ENCODE measurements around the gene DGKE. TPM values are rescaled to one million over a fixed set of nuclear protein-coding genes. Genes with fewer than 3 reads are reported as not detected.

Gene DGKE
- total RNA-seq, 1 experiment from 2014 or later = 8.5 TPM

DNA sequence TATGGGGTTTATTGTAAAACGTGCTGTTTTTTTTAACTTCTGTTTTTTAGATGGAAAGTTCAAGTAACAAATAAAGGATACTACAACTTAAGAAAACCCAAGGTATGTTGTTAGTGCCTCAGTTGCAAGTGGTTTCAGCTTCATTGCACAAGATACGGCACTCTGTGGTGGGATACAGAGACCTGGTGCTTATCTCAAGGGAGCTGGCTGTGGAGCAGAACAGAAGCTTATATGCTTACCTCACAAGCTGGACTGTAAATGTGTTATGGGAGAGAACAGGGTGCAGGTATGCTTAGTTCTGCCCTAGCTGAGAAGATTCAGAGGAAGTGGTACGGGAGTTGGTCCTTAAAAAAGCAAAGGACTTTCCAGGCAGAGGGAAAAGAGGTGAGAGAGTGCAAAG lies 15.2 kb downstream of the DGKE start (continued):
- TF ChIP-seq ZNF416 (CRISPR knock-in tag; IDR thresholded peaks at IDR 0.05) = no peak
- no peak for TF ChIP-seq FOXK1 (CRISPR knock-in tag; IDR thresholded peaks at IDR 0.05)

- H3K9me3 Mint-ChIP-seq = no peaks in the 10 kb centered on the region
- ChIA-PET POLR2A (no interaction called here), CTCF (interaction anchor here (0.7 kb wide), 1 partner anchor 87 kb away, joined by 4 read pairs; no protein-coding TSS in a partner anchor)
- TF ChIP-seq ZNF396 (CRISPR knock-in tag; IDR thresholded peaks at IDR 0.05; ENCODE audit: borderline replicate concordance) (no peak), PREB (CRISPR knock-in tag; IDR thresholded peaks at IDR 0.05; ENCODE audit: borderline replicate concordance) (no peak), ELF4 (CRISPR knock-in tag; IDR thresholded peaks at IDR 0.05; ENCODE audit: low read depth) (no peak), TCF7 (CRISPR knock-in tag; IDR thresholded peaks at IDR 0.05; ENCODE audit: low read depth) (no peak), MXD4 (CRISPR knock-in tag; IDR thresholded peaks at IDR 0.05; ENCODE audit: borderline replicate concordance) (no peak), NFYB (CRISPR knock-in tag; conservative IDR thresholded peaks at IDR 0.05; ENCODE audit: low read depth) (no peak), NR3C1 (CRISPR knock-in tag; conservative IDR thresholded peaks at IDR 0.05; ENCODE audit: low read depth) (no peak), USF1 (CRISPR knock-in tag; IDR thresholded peaks at IDR 0.05) (no peak), NFATC4 (CRISPR knock-in tag; IDR thresholded peaks at IDR 0.05) (no peak), JUN (CRISPR knock-in tag; IDR thresholded peaks at IDR 0.05) (no peak), FOXP1 (CRISPR knock-in tag; IDR thresholded peaks at IDR 0.05; ENCODE audit: borderline replicate concordance) (no peak)
- TF ChIP-seq, protein P1, sequence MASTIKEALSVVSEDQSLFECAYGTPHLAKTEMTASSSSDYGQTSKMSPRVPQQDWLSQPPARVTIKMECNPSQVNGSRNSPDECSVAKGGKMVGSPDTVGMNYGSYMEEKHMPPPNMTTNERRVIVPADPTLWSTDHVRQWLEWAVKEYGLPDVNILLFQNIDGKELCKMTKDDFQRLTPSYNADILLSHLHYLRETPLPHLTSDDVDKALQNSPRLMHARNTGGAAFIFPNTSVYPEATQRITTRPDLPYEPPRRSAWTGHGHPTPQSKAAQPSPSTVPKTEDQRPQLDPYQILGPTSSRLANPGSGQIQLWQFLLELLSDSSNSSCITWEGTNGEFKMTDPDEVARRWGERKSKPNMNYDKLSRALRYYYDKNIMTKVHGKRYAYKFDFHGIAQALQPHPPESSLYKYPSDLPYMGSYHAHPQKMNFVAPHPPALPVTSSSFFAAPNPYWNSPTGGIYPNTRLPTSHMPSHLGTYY (CRISPR knock-in tag; IDR thresholded peaks at IDR 0.05) = no peak
- no peak for ATAC-seq
- no peaks in the 10 kb centered on the region for H3K4me1 Mint-ChIP-seq
- no peaks in the 10 kb centered on the region for H3K27me3 Mint-ChIP-seq (ENCODE audit: low read depth)
- peaks cover 15% of the 10 kb centered on the region for H3K36me3 Mint-ChIP-seq
- no peak overlapping the region for H3K4me3 Mint-ChIP-seq
- no peak for DNase-seq (ENCODE audit: low spot score)
- H3K27ac Mint-ChIP-seq = no peak overlapping the region
These were observed 16.6 kb downstream of the DGKE start for GRCh38 chr17:56850591-56850990.

DNA sequence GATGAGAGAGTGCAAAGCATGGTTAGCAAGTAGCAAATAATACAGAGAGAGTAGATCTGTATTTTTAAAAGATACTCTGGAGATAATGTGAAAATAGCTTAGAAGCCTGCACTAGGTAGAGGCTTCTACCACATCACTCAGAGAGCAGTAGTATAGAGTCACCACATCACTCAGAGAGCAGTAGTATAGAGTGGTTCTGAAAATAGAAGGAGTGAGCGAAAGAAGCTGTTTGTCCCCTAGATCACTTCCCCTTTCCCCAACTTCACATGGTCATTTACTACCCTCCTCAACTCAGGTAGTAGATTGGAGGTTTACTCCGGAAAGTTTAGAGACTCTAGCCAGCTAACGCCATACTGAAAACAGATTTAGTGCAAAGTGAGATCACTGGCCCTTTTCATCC lies 17.1 kb downstream of the DGKE start:
- H3K4me1 Mint-ChIP-seq = no peaks in the 10 kb centered on the region
- H3K27ac Mint-ChIP-seq = no peak overlapping the region
- H3K9me3 Mint-ChIP-seq = no peaks in the 10 kb centered on the region
- H3K36me3 Mint-ChIP-seq = peaks cover 17% of the 10 kb centered on the region
- ChIA-PET CTCF (interaction anchor here (1.5 kb wide), 1 partner anchor 31 kb away, joined by 6 read pairs; no protein-coding TSS in a partner anchor), POLR2A (no interaction called here)
- H3K4me3 Mint-ChIP-seq = no peak overlapping the region
- no peak for DNase-seq (ENCODE audit: low spot score)
- H3K27me3 Mint-ChIP-seq (ENCODE audit: low read depth) = no peaks in the 10 kb centered on the region
- no peak for ATAC-seq
- TF ChIP-seq, protein P2, sequence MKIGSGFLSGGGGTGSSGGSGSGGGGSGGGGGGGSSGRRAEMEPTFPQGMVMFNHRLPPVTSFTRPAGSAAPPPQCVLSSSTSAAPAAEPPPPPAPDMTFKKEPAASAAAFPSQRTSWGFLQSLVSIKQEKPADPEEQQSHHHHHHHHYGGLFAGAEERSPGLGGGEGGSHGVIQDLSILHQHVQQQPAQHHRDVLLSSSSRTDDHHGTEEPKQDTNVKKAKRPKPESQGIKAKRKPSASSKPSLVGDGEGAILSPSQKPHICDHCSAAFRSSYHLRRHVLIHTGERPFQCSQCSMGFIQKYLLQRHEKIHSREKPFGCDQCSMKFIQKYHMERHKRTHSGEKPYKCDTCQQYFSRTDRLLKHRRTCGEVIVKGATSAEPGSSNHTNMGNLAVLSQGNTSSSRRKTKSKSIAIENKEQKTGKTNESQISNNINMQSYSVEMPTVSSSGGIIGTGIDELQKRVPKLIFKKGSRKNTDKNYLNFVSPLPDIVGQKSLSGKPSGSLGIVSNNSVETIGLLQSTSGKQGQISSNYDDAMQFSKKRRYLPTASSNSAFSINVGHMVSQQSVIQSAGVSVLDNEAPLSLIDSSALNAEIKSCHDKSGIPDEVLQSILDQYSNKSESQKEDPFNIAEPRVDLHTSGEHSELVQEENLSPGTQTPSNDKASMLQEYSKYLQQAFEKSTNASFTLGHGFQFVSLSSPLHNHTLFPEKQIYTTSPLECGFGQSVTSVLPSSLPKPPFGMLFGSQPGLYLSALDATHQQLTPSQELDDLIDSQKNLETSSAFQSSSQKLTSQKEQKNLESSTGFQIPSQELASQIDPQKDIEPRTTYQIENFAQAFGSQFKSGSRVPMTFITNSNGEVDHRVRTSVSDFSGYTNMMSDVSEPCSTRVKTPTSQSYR (CRISPR knock-in tag; IDR thresholded peaks at IDR 0.05) = no peak
- TF ChIP-seq ZBTB21 (CRISPR knock-in tag; IDR thresholded peaks at IDR 0.05; ENCODE audit: borderline replicate concordance) (no peak), PRRX2 (CRISPR knock-in tag; IDR thresholded peaks at IDR 0.05) (no peak), RELA (CRISPR knock-in tag; IDR thresholded peaks at IDR 0.05; ENCODE audit: borderline replicate concordance) (no peak), STAT6 (CRISPR knock-in tag; conservative IDR thresholded peaks at IDR 0.05; ENCODE audit: low read depth) (no peak), ZNF121 (CRISPR knock-in tag; IDR thresholded peaks at IDR 0.05) (no peak), HMGA2 (CRISPR knock-in tag; IDR thresholded peaks at IDR 0.05) (no peak), ZNF423 (CRISPR knock-in tag; IDR thresholded peaks at IDR 0.05) (no peak), ATF3 (CRISPR knock-in tag; conservative IDR thresholded peaks at IDR 0.05) (no peak), TEAD4 (CRISPR knock-in tag; IDR thresholded peaks at IDR 0.05) (no peak)
- TF ChIP-seq, protein P3, sequence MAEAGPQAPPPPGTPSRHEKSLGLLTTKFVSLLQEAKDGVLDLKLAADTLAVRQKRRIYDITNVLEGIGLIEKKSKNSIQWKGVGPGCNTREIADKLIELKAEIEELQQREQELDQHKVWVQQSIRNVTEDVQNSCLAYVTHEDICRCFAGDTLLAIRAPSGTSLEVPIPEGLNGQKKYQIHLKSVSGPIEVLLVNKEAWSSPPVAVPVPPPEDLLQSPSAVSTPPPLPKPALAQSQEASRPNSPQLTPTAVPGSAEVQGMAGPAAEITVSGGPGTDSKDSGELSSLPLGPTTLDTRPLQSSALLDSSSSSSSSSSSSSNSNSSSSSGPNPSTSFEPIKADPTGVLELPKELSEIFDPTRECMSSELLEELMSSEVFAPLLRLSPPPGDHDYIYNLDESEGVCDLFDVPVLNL (CRISPR knock-in tag; IDR thresholded peaks at IDR 0.05; ENCODE audit: borderline replicate concordance, low read depth) = no peak

Data from WTC11 (cell line).